GM19351 (cell line): Measurements from ENCODE around the gene MYH14.
"Not testable (repeated sequence)": the region's sequence is repeated elsewhere in the genome, so short reads cannot be mapped to it uniquely, and the experiment has no call there.

Experiments
- ATAC-seq: cut with Tn5 transposase; IDR thresholded peaks from one replicate; pipeline ENCODE4 v1.9.1; 2021; ENCODE audit warnings: mild to moderate bottlenecking, moderate library complexity; ENCODE audit not compliant: unreplicated experiment

The MYH14 gene

DNA sequence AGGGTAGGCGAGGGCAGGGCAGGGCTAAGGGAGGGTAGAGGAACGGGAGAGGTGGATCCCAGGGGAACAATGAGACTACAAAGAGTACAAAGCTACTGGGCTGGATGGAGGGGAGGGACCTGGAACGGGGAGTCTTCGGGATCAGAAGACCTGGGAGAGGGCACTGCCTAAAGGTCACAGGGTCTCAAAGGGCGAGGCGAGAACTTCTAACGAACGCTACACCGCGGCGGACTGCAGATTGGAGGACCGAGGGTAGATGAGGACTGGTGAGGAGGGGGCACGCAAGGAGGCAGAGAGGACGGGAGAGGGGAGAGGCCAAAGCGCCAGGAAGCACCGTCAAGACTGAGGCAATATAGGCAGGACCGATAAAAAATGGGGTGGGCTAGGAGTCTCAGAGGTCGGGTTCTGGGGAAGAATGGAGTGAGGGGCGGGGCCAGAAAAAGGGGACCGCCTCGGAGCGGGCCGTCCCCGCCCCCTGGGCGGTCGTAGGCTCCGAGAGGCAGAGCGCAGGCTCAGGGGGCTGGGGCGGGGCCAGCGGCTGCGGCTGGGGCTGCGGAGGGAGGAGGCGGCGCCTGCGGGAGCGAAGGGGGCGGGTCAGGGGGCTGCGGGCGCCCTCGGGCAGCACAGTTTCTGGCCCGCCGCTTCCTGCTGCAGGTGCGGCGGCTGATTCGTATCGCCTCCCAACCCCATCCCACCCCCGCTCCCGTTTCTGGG is 127.1 kb downstream of the MYH14 start:
- ATAC-seq = peak; percentile 28

DNA sequence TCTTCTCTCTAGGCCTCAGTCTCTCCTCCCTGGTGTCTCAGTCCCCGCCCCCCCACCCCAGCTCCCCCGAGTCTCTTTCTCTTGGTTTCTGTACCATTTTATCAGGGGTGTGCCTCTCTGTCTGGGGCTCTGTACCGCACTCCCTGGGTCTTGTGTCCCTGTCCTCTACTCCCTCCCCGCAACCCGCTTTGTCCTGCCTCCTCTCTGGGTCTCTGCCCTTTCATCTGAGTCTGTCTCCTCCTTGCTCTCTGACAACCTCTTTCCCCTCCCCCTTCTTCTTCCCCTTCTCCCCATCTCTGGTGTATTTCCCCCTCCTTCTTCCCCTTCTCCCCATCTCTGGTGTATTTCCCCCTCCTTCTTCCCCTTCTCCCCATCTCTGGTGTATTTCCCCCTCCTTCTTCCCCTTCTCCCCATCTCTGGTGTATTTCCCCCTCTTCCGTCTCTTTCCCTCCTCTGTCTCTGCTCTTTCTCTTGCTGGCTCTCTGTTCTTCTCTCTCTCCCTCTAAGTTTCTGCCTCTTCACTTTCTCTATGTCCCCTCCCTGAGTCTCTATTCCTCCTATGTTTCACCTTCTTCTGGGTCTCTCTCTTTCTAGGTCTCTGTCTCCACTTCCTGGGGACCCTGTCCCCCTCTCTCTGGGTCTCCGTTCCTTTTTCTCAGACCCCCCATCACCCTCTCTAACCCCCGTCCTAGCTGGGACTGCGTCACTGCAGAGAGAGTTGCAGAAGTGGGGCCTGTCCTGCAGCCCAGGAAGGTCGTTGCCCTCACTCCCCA is 128.0 kb downstream of the MYH14 start:
- no peak for ATAC-seq

DNA sequence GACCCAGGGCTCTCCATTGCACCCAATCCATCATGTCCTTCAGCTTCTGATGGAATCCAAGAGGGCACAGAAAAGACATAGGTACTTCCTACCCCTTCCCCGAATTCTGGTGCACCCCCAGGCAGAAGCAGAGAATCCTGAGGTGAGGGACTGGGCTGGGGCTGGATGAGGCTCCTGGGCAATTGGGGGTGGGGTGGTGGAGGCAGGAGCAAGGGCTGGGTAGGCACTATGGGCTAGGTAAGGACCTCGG is 128.5 kb downstream of the MYH14 start:
- ATAC-seq = no peak

DNA sequence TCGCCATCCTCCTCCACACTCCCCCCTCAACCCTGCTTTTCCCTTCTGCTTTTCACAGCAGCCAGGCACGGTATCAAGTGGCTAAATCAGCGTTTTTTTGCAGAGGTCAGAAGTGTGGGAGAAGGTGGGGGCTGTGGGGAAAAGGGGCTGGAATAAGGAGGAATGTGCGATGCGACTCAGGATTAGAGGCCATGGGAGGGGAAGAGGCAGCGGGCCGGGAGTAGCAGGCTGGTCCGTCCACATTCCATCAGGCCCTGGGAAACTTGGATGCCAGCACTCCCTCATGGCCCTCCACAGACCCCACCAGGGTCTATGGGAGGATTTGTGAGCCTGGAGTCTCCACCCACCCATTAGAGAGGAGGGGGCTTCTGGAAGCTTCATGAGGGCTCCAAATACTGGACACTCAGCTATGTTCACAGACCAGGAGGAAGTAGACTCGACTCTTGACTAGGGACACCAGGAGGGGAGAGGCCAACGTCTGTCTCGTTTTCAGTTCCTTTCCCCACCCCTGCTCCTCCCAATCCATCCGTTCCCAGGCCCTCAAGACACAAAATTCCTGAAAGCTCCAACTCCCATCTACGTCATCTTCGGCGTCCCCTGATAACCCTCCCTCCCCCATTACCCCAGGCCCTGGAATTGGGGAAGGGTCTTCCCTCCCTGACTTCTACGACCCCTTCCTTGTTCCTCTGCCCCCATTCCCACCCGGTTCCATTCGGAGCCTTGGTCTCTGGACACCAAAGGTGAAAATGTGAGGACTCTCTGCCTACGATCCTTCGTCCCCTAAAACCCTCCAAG is 129.0 kb downstream of the MYH14 start:
- ATAC-seq = no peak

DNA sequence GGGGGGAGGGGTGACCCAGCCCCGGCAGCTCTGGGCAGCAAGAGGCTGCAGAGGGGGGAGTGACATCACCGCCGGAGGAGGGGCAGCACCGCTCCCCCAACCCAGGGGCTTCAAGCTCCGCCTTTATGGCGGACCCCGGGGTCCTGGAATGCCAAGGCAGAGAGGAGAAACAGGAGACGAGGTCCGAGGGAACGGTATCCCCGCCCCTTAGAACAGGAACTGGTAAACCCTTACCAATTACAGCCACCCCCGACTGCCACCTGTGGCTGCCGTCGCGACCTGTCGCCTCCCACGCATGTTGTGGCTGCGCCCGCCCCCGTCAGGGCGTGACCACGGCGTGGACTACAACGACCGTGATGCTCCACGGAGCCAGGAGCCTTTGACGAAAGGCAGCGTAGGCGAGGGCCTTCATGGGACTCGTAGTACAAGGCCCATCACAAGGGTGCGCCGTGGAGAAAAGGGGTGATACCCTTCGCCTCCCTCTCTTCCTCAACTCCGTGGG is 129.9 kb downstream of the MYH14 start:
- peak; percentile 40 for ATAC-seq

DNA sequence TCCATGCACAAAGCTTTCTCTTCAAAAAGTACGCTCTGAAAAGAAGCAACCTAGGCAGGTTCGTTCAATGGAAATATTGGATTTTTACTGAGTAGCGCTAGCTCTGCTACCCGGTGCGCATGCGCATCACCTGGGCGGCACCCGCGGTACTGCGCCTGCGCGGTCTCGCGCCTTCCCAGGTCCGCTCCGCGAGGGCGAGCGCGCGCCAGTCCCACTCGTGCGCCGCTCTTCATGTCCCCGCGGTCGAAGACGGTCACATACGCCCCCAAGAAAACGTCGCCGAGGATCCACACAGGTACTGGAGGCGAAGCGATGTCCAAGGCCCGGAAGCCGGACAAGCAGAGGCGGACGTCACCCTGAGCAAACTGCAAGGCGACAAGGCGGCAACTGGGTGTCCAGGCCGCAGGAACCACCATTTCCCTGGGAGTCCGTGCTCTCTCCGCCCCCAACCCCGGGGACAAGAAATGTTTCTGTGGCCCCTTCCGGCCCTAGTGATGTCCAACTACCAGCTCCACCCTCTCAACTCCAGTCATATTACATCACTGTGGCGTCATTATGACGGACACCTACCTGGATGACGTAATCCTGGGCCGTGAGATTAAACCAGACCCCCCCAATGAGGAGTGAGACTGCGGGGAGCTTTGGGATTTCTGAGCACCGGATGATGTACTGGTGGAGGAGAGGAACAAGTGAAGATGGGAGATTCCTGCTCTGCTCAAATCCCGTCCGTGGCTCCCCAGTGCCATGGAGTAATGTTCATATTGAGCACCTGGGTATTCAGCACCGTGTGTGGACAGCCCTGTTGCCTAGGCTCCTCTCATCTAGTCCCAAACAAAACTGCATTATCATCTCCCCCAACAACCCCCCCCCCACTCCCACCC is 130.6 kb downstream of the MYH14 start:
- ATAC-seq = peak; percentile 10

DNA sequence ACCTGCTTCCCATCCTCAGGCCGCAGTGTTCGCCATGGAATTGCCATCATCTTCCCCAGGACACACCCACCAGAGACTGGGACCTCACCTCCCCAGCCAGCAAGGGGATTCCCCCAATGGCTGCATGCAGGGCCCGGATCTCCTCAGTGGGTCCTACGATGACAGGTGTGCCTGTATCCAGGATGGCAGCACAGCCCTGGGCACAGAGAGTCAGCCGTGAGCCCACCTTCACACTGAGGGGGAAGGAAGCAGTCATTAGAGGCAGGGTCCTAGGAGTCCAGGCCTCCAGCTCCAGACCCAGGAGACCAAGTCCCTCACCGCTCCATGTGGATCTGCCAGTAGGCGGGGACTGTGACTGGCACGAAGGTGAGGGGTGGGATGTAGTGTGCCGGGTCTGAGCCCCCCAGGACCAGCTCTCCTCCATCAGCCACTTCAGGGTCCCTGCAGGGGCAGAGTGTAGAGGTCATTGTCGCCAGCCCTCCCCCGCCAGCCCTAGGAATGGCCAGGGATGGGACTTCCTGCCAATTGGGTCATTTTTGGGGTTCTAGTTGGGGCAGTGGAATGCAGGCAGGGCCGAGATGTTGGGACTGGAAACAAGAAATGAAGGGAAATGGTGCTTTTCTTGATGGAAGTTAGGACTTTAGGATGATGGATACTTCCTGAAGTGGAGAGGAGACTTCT is 131.5 kb downstream of the MYH14 start:
- ATAC-seq = no peak

DNA sequence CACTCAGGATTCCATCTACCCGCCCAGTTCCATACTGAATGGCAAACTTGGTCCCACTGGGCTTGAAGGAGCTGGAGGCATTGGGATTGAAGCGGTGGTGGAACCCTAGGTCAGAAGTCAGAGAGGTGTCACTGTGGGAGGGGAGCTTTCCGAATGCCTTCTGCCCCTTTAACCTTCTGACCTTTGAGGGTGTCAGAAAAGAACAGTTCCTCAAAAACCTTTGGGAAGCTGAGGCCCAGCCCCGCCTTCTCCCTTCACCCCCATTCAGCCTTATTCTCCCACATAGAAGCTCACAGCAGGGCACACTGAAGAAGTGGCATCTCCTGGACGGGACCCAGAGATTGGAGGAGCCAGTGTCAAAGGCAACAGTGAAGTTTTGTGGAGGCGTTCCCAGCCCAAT is 133.6 kb downstream of the MYH14 start:
- not testable (repeated sequence) for ATAC-seq

DNA sequence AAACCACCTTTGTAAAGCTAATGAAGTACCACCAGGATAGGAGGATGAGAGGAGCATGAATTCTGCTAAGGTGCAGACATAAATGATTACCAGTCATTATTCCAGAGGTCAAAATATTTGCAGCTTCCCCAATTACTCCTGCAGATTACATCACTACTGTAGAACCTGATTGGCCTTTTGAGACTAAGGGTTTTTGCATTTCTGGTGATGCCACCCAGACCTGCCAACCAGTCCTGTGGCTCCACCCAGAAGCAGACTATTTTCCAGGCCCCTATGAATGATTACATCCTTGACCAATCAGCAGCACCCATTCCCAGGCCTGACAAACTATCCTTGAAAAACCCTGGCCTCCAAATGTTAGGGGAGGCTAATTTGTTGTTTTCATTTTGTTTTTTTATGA is 136.9 kb downstream of the MYH14 start:
- no peak for ATAC-seq

DNA sequence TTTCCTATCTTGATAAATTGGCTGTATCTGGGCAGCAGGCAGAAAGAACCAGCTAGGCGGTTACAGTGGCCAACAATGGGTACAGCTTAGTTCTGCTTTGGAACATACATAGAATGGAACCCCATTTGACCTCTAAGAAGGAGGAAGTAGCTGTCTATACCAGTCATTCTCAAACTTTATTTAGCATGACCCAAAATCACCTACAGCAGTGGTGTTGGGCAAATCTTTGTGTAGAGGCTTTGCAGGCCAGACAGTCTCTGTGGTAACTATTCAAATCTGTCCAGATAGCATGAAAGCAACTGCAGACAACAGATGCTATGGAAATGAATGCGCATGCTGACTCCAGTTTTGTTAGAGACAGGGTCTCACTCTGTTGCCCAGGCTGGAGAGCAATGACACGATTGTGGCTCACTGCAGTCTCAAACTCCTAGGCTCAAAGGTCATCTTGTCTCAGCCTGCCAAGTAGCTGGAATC is 137.7 kb downstream of the MYH14 start:
- ATAC-seq = peak; percentile 60

DNA sequence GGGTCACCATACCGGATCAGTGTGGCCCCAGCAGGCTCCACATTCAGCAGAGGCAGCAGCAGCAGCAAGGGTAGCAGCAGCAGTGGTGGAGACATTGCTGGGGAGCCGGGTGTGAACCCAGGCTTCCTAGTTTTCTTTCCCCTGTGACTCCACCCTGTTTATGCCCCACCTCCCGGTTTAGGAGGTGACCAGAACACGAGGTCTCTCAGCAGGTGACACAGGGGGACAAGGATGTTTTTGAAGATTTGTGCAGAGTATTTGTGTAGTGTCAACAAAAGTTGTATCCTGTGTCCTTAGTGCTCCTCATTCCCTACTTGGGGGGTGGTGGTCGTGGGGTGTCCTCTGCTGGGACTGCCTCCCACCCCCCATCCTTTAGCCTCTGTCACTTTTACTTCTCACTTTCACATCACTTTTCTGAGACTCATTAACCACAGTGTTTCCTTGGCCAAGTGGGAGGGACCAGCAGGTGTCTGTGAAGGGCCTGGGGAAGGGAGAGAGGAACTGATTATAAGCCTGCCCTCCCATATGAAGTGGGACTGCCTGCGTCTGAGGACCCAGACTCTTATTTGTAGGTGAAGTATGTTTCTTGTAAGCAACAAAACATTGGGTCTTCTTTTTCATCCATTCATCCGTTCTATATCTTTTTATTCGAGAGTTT is 141.4 kb downstream of the MYH14 start:
- peak; percentile 43 for ATAC-seq

DNA sequence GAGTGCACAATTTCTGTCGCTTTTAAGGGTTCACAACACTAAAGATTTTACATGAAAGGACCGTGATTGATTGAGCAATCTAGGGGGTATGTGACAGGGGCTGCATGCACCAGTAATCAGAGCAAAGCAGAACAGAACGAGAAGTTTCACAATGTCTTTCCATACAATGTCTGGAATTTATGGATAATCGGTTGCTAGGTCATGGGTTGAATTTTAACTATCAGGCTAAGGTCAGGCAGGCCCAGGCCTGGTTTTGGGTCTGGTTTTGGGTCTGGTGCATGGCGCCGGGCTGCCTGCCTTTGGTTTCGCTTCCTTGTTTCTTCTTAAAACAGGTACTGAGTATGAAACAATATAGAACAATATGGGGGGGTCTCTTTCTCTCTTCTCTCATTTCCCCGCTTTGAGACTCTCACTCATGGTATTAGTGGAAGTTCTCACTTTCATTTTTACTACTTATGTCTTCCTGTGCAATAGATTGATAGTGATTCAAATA is 143.7 kb downstream of the MYH14 start:
- not testable (repeated sequence) for ATAC-seq

DNA sequence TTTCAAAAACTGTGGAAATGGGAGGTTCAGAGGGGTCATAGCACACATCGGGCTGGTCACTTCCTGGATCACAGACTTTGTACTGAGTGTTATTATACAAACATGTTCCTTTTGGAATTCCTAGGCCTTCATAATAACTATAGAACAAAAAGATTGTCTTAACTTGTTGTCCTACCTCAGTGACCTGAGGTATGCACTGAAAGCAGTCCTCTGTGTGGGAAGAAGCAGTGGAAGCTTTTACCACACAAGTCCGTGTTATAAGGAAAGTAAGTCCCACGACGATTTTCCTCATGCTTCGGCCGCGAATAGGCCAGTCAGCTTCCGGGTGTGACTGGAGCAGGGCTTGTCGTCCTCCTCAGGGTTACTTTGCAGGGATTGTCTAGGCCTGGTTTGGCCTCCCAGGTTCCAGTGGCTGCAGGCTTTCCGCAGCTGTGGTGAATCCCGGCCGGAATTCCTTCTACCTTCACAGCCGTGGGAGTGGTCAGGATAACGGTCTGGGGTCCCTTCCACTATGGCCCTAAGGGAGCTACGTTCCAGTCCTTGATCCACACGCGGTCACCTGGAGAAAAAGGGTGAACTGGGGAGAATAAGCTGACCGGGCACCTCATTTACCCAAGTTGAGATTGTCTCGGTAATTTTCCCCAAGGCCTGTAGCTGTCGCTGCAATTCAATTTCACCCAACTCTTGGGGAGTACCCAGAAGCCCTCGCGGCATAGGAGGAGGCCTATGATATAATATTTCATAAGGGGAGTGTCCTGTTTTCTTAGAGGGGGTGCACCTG is 146.0 kb downstream of the MYH14 start:
- no peak for ATAC-seq

DNA sequence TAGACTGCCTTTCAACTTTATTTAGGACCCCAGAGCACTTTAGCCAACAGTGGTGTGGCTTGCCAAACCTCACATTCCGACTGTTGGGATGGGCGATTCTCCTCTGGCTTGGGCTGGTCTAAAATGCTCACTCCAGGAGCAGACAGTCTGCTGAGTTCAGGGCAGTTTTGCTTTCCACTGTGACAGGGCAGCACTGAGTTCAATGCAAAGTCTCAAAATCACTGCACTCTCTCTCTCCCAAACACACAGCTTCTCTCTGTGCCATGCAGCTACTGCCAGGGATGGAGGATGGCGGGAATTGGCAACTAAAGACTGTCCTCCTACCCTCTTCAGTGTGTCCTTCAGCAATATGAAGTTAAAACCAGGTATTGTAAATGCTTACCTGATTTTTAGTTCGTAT is 148.8 kb downstream of the MYH14 start:
- ATAC-seq = no peak

DNA sequence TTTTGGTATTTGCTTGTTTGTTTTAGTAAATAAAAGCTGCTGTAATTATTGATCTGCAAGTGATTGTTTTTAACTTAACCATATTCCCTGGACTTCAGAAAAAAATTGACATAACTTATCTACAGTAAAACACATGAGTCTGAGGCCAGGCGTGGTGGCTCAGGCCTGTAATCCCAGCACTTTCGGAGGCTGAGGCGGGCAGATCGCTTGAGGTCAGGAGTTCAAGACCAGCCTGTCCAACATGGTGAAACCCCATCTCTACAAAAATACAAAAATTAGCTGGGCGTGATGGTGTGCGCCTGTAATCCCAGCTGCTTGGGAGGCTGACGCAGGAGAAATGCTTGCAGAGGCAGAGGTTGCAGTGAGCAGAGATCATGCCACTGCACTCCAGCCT is 150.1 kb downstream of the MYH14 start:
- ATAC-seq = not testable (repeated sequence)

DNA sequence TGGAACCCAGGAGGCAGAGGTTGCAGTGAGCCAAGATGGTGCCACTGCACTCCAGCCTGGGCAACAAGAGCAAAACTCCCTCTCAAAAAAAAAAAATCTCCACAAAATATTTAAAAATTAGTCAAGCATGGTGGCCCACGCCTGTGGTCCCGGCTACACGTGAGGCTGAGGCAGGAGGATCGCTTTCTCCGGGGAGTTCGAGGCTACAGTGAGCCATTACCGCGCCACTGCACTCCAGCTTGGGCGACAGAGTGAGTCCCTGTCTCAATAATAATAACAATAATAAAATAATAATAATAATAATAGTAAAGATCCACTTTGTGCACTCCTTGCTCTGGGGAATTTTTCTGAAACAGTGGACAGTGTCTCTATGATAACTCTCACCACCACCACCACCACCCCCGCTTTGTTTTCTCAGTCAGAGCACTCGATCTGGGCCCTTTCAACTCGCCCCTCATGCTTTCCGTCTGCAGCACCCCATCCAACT is 153.3 kb downstream of the MYH14 start:
- ATAC-seq = no peak

DNA sequence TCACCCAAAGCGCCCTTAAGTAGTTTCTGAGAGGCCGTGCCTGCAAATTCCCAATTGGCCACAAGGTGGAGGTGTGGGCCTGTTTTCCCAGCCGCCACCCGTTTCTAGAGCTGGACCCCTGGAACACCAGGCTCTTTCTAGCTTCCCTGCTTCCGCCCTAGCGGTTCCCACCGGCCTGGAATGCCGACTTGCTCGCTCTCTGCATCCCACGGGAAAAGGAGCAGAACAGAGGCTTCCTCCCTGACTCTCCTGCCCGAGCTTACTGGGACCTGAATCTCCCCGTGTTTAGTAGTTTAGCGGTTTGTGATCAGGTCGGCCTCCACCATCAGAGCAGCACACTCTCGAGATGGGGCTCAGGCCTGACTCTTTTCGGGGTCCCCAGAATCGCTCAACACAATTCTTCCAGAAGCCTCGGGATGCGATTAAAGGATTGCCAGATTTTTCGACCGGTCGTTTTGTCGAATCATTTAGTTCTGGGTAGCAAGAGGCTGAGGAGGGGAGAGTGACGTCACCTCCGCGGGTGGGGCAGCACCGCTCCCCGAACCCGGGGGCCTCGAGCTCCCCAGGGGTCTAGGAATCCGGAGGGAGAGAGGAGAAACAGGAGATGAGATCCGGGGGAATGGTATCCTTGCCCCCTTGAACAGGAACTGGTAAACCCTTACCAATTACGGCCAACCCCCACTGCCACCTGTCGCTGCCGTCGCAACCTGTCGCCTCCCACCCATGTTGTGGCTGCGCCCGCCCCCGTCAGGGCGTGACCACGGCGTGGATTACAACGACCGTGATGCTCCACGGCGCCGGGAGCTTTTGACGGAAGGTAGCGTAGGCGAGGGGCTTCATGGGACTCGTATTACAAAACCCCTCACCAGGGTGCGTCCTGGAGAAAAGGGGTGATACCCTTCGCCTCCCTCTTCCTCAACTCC is 154.0 kb downstream of the MYH14 start:
- no peak for ATAC-seq
